K562 (cell line): ENCODE results near the gene CHST13. TPM values are rescaled to one million over a fixed set of nuclear protein-coding genes. Genes with fewer than 3 reads are reported as not detected.

Experiments used
- ATAC-seq: fragments of 200-7000 bp; cut with Tn5 transposase; 3 replicates; pipeline ENCODE4 v1.9.1; 2020; ENCODE audit warnings: moderate library complexity
- BruUV-seq: library from RNA; stranded (reverse); fragments of 400-500 nt; replicated peaks from 2 replicates; lab custom pipeline; 2021; lab: Mats Ljungman, UMichigan
- CTCF ChIA-PET: fragments of 300-600 bp; formaldehyde crosslinking; extraction: SDS; loops from one replicate; lab custom pipeline; 2021; ENCODE audit warnings: low intra/inter-chr PET ratio; lab: Yijun Ruan, JAX
- POLR2A ChIA-PET: fragments of 300-600, 350-650 bp; sonication (Branson Sonifier 250); formaldehyde crosslinking; extraction: SDS; loops from one replicate; lab custom pipeline; 2021; ENCODE audit warnings: antibody characterized with exemption, inconsistent platforms; lab: Yijun Ruan, JAX
- DNase-seq, 4 experiments: peaks; one replicate each; pipeline versions ENCODE4 v3.0.0 to v3.0.0-alpha.2; 2011 to 2018; ENCODE audit warnings: low spot score in 3 of 4, mixed read lengths in 3 of 4; ENCODE audit errors: extremely low read depth in 1 of 4
- FAIRE-seq: peaks from 2 replicates; lab custom pipeline; 2011; peaks lifted over from hg19 to GRCh38; lab: Jason Lieb, UNC
- H2AFZ ChIP-seq: 2 replicates; pipeline ENCODE4 v1.6.0; 2011; ENCODE audit warnings: low read depth, low read length, control low read depth, inconsistent platforms
- H3K27ac ChIP-seq: fragments of 200-600 bp; 3 replicates; pipeline ENCODE4 v1.8.0; 2011; ENCODE audit warnings: low read depth, mild to moderate bottlenecking, control low read depth, inconsistent platforms, low read length, moderate library complexity, mixed read lengths; ENCODE audit errors: extremely low read depth
- H3K27me3 ChIP-seq, 2 experiments: fragments of 300-600 bp in 1 of 2; 2 replicates in 1 of 2; 3 replicates in 1 of 2; pipeline versions ENCODE4 v1.6.0 to v1.8.0; 2011; ENCODE audit warnings: inconsistent platforms in 2 of 2, low read length in 2 of 2, mild to moderate bottlenecking in 1 of 2, mixed read lengths in 1 of 2, moderate library complexity in 1 of 2; ENCODE audit not compliant: control insufficient read depth in 2 of 2, insufficient read depth in 2 of 2
- H3K36me3 ChIP-seq: fragments of 300-600 bp; 3 replicates; pipeline ENCODE4 v1.8.0; 2011; ENCODE audit warnings: mild to moderate bottlenecking, low read length, inconsistent platforms; ENCODE audit not compliant: control insufficient read depth, insufficient read depth
- H3K4me1 ChIP-seq, 2 experiments: fragments of 200-600 bp in 1 of 2; replicated peaks in 1 of 2; 2 replicates in 1 of 2; 3 replicates in 1 of 2; pipeline versions ENCODE4 v1.5.1 to v1.8.0; 2011; ENCODE audit warnings: inconsistent platforms in 2 of 2, low read length in 2 of 2, mild to moderate bottlenecking in 1 of 2, mixed read lengths in 1 of 2, moderate library complexity in 1 of 2; ENCODE audit not compliant: control insufficient read depth in 2 of 2, insufficient read depth in 2 of 2
- H3K4me2 ChIP-seq: 2 replicates; pipeline ENCODE4 v1.6.1; 2011; ENCODE audit warnings: low read length, control low read depth, inconsistent platforms, mixed read lengths; ENCODE audit not compliant: insufficient read depth
- H3K4me3 ChIP-seq: fragments of 200-600 bp; sonication (generic), shearing (Covaris generic); 2 replicates; pipeline ENCODE4 v1.5.1; 2016; ENCODE audit warnings: control low read depth, inconsistent platforms
- H3K79me2 ChIP-seq: fragments of 200-600 bp; 3 replicates; pipeline ENCODE4 v1.8.0; 2011; ENCODE audit warnings: low read length, inconsistent platforms; ENCODE audit not compliant: control insufficient read depth, insufficient read depth
- H3K9ac ChIP-seq, 2 experiments: 2 replicates each; pipeline versions ENCODE4 v1.6.0 to v1.6.1; 2011; ENCODE audit warnings: low read depth in 2 of 2, low read length in 2 of 2, control low read depth in 1 of 2, inconsistent platforms in 1 of 2, mild to moderate bottlenecking in 1 of 2, mixed read lengths in 1 of 2; ENCODE audit not compliant: insufficient read depth in 1 of 2
- H3K9me1 ChIP-seq: one replicate; pipeline ENCODE4 v1.6.0; 2011; ENCODE audit warnings: inconsistent platforms, mild to moderate bottlenecking, low read length, moderate library complexity; ENCODE audit not compliant: control insufficient read depth, insufficient read depth
- H3K9me3 ChIP-seq: replicated peaks from 2 replicates; pipeline ENCODE4 v1.5.1; 2011; ENCODE audit warnings: low read depth, low read length, inconsistent platforms; ENCODE audit not compliant: control insufficient read depth, insufficient read depth
- H4K20me1 ChIP-seq: replicated peaks from 2 replicates; pipeline ENCODE4 v1.6.1; 2011; ENCODE audit warnings: low read length, inconsistent platforms, mixed read lengths; ENCODE audit not compliant: control insufficient read depth, insufficient read depth
- ARID1B ChIP-seq: fragments of 450-650 bp; IDR thresholded peaks from 2 replicates; pipeline ENCODE4 v1.6.1; 2016; ENCODE audit warnings: antibody characterized with exemption, mild to moderate bottlenecking, inconsistent platforms
- BCLAF1 ChIP-seq, 2 experiments: fragments of 450-650 bp in 1 of 2; IDR thresholded peaks; 2 replicates each; pipeline ENCODE4 v1.6.1; 2011 to 2017; ENCODE audit warnings: low read depth in 2 of 2, antibody characterized with exemption in 1 of 2, borderline replicate concordance in 1 of 2, low read length in 1 of 2, mild to moderate bottlenecking in 1 of 2, mixed read lengths in 1 of 2; ENCODE audit not compliant: control insufficient read depth in 1 of 2
- FOXK1 ChIP-seq: sonication (generic); formaldehyde crosslinking; IDR thresholded peaks from 2 replicates; pipeline ENCODE4 v1.8.0; 2022; ENCODE audit warnings: missing genetic modification reagents, mild to moderate bottlenecking, borderline replicate concordance
- ZNF174 ChIP-seq: fragments of 250-450 bp; sonication (Bioruptor Pico); IDR thresholded peaks from 2 replicates; pipeline ENCODE4 v1.4.0; 2020; ENCODE audit warnings: mild to moderate bottlenecking
- ZNF449 ChIP-seq: fragments of 250-450 bp; sonication (Bioruptor Pico); IDR thresholded peaks from 2 replicates; pipeline ENCODE4 v1.8.0; 2022; ENCODE audit warnings: moderate library complexity, mild to moderate bottlenecking, inconsistent platforms
- WGBS: fragments of 100-300 bp; shearing (Covaris generic); methylation state at CpG from one replicate; pipeline ENCODE4 v1.1.6; 2016; ENCODE audit warnings: low coverage, mixed read lengths; ENCODE audit not compliant: insufficient coverage; ENCODE audit errors: missing lambda C conversion rate; 5-methylcytosine and 5-hydroxymethylcytosine counted together
- in situ Hi-C: fragments of 300-500 bp; cut with MboI; formaldehyde crosslinking; loops from 4 replicates; pipeline ENCODE4 v1.15.0; 2018; ENCODE audit warnings: inconsistent platforms, mixed read lengths
- intact Hi-C: fragments of 100-400 bp; cut with micrococcal nuclease; formaldehyde crosslinking; loops from 2 replicates; pipeline ENCODE4 v1.14.2; 2022
- polyA plus RNA-seq, 8 experiments: library from polyadenylated mRNA; depleted of rRNA in 4 of 8; stranded (reverse) in 5 of 8; unstranded in 3 of 8; fragments of >200 nt; fragmentation: Nextera tagmentation in 2 of 8; fragmentation: Illumina TruSeq in 1 of 8; extraction: Ambion mirVana in 2 of 8; extraction: Trizol in 1 of 8; gene quantifications; 2 replicates each; pipeline versions ENCODE4 v1.2.1 to v1.2.3, GENCODE V29; 2011 to 2014; ENCODE audit warnings: inconsistent platforms in 1 of 8, missing spikeins in 1 of 8
- total RNA-seq, 7 experiments: library from RNA; depleted of rRNA in 6 of 7; stranded (reverse); fragments of >200 nt in 6 of 7; fragmentation: Illumina TruSeq in 2 of 7; extraction: Trizol in 2 of 7; gene quantifications; 2 replicates each; pipeline versions ENCODE4 v1.2.1 to v1.2.3, GENCODE V29; 2011 to 2021; ENCODE audit warnings: low replicate concordance in 1 of 7

Gene CHST13
- total and polyA plus RNA-seq, 9 of the 15 experiments (the other 6 are each of a cell fraction or from before 2014, with no cell fraction given), result not detected

- ChIA-PET CTCF (interaction anchor here (0.7 kb wide), 1 partner anchor 508 kb away, joined by 3 read pairs; no protein-coding TSS in a partner anchor), POLR2A (no interaction called here)
- in situ Hi-C loops (no loop called here), intact Hi-C loops (no loop called here)
- no peaks in the 10 kb centered on the region for H3K9me3 ChIP-seq
- H4K20me1 ChIP-seq, result no peaks in the 10 kb centered on the region
- H3K9me1 ChIP-seq, result no peaks in the 10 kb centered on the region
- DNase-seq (no peak), FAIRE-seq (no peak), ATAC-seq (no peak)
- no peak overlapping the region for H3K4me2 ChIP-seq
- no peak overlapping the region for H3K9ac ChIP-seq
- TF ChIP-seq ARID1B, result no peak
- TF ChIP-seq BCLAF1 (IDR thresholded peaks at IDR 0.05; ENCODE audit: borderline replicate concordance in 1 of 2, control insufficient read depth in 1 of 2, low read depth in 2 of 2, low read length in 1 of 2), result no peak
- TF ChIP-seq ZNF174 (CRISPR knock-in tag), result no peak
- TF ChIP-seq FOXK1 (CRISPR knock-in tag), result no peak
- TF ChIP-seq ZNF449 (CRISPR knock-in tag), result no peak
- no peak overlapping the region for H3K27ac ChIP-seq
- H3K79me2 ChIP-seq, result no peaks in the 10 kb centered on the region; the same call in 2 of the 3 replicates
- H3K4me1 ChIP-seq, result peaks cover 4 to 12% of the 10 kb centered on the region in 2 experiments; a peak in 2 of 5 replicates
- H3K27me3 ChIP-seq, result peaks cover 0 to 16% of the 10 kb centered on the region in 2 experiments; a peak in 2 of 5 replicates
- H3K4me3 ChIP-seq, result no peak overlapping the region
- no TSS peak for BruUV-seq
- 0% methylated on average over 1 of the region's 5 CpGs for WGBS
- no peaks in the 10 kb centered on the region for H3K36me3 ChIP-seq
- H2AFZ ChIP-seq, result no peak overlapping the region
These were observed 43.7 kb upstream of the CHST13 start for GRCh38 chr3:126480206-126480605.
